Activated naive CD4-positive, alpha-beta T cell treated with anti-CD3 and anti-CD28 coated beads, Interleukin-2, amount 50 U/mL, for 24 hours (primary cell): Measurements from ENCODE around the gene CAP2.
A peak's percentile ranks its signal among the peaks of the same experiment; 100 is the strongest.

Experiments
- H3K27ac Mint-ChIP-seq: one replicate; pipeline ENCODE4 v1.8.0; 2021; ENCODE audit warnings: mild to moderate bottlenecking, mixed read lengths
- H3K27me3 Mint-ChIP-seq: one replicate; pipeline ENCODE4 v1.8.0; 2021; ENCODE audit warnings: mixed read lengths
- H3K36me3 Mint-ChIP-seq: one replicate; pipeline ENCODE4 v1.8.0; 2021; ENCODE audit warnings: mixed read lengths
- H3K4me1 Mint-ChIP-seq: one replicate; pipeline ENCODE4 v1.8.0; 2021; ENCODE audit warnings: mixed read lengths
- H3K4me3 Mint-ChIP-seq: one replicate; pipeline ENCODE4 v1.8.0; 2021; ENCODE audit warnings: mild to moderate bottlenecking, mixed read lengths
- H3K9me3 Mint-ChIP-seq: one replicate; pipeline ENCODE4 v1.8.0; 2021; ENCODE audit warnings: mixed read lengths

The CAP2 gene, protein sequence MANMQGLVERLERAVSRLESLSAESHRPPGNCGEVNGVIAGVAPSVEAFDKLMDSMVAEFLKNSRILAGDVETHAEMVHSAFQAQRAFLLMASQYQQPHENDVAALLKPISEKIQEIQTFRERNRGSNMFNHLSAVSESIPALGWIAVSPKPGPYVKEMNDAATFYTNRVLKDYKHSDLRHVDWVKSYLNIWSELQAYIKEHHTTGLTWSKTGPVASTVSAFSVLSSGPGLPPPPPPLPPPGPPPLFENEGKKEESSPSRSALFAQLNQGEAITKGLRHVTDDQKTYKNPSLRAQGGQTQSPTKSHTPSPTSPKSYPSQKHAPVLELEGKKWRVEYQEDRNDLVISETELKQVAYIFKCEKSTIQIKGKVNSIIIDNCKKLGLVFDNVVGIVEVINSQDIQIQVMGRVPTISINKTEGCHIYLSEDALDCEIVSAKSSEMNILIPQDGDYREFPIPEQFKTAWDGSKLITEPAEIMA

DNA sequence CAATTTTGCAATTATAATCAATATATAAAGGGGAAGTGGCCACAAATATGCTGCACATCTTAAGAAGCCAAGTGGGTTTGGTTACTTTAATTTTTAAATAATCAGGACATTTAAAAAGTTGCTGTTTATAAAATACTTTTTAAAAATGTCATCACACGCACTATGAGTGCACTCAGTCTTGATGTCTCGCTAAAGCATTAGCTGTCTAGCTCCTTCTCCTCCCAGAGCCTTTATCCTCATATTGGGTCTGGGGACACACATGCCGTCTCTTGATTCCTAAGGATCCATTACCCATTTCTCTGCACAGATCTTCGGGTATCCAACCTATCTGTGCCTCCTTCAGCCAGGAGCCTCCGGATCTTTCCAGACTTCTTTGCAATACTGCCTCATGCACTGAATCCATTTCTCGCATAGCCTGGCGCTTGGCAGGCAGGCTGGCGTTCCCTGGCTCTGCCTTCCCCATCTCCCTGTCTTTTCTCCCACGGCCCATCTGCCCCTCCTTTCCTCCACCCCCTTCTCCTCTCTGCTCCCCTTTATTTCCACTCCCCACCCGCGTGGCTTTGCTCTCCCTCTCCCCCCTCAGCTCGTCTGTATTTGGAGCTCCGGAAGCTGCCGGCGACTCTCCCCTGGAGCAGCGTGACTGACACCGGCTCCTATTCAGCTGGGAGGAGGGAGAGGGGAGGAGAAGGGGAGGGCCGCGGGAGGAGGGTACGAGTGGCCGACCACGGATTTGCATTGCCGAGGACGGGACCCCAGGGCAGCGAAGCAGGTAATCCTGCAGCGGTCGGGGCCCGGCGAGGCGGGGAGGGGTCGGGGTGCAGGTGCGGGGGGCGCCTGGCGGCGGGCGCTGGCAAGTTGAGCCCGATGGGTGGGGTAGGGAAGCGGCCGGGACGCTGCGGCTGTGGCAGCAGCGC lies at the start of gene CAP2:
CAP2 (plus strand) TSS at position 618 of the 914 bp plus-strand sequence. CDS start 27,961 bp downstream, outside the sequence.
- Mint-ChIP-seq H3K36me3 (no peaks in the 10 kb centered on the region), H3K4me1 (peaks cover 4% of the 10 kb centered on the region), H3K4me3 (peak within 1 kb of the TSS; percentile 40), H3K27me3 (peaks cover 45% of the 10 kb centered on the region), H3K9me3 (no peaks in the 10 kb centered on the region), H3K27ac (no peak within 1 kb of the TSS)

DNA sequence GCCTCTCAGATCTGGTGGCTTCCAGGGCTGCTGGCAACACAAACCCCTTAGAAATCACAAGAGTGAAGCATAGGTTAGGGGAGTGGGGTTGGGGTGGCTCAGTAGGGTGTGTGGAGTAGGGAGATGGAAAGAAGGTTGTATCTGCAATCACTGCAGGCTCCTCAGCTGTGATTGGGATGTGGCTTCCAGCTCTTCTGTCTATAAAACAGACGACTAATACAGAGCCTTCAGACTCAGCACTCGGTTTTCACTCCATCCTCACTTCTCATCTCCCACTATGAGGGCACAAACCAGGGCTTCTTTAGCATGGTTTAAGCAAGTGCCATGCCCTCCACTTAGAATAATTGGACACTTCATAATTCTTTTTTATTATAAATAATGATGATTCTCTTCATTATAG lies 46.4 kb upstream of the CAP2 start:
- Mint-ChIP-seq H3K27ac (no peak overlapping the region), H3K4me3 (no peak overlapping the region), H3K27me3 (no peaks in the 10 kb centered on the region), H3K9me3 (no peaks in the 10 kb centered on the region), H3K4me1 (no peaks in the 10 kb centered on the region), H3K36me3 (no peaks in the 10 kb centered on the region)

DNA sequence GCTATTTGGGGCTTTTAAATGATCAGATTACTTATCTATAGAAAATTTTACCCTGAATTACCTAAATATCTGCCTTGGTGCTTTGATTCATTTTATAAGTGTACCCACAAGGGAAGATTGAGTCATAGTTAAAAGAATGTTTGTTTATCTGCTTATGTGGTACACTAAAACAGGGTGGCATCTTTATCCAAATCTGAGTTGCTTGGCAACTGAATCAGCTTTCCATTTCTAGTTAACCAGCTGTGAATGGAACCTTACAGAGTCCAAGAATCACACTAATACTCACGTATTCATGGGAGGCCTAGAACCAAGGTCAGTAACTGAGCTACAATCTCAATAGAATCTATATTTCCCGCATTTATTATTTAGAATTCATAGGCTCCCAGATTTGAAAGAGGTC lies 44.0 kb upstream of the CAP2 start:
- Mint-ChIP-seq H3K4me3 (no peak overlapping the region), H3K9me3 (no peaks in the 10 kb centered on the region), H3K4me1 (no peaks in the 10 kb centered on the region), H3K27ac (no peak overlapping the region), H3K36me3 (no peaks in the 10 kb centered on the region), H3K27me3 (no peaks in the 10 kb centered on the region)

DNA sequence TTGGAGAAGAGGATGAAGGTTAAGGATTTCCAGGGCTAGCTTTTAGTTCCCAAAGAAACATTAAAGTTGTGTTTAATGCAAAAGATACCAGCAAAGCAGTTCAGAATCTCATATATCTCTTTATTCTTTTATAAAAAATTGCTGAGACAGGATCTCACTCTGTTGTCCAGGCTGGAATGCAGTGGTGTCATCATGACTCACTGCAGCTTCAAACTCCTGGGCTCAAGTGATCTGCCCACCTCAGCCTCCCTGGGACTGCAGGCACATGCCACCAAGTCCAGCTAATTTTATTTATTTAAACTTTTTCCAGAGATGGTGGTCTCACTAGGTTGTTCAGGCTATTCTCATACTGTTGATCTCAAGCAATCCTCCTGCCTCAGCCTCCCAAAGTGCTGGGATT lies 41.1 kb upstream of the CAP2 start:
- H3K9me3 Mint-ChIP-seq = no peaks in the 10 kb centered on the region
- H3K27ac Mint-ChIP-seq = no peak overlapping the region
- H3K4me3 Mint-ChIP-seq = no peak overlapping the region
- no peaks in the 10 kb centered on the region for H3K36me3 Mint-ChIP-seq
- H3K27me3 Mint-ChIP-seq = no peaks in the 10 kb centered on the region
- H3K4me1 Mint-ChIP-seq = no peaks in the 10 kb centered on the region

DNA sequence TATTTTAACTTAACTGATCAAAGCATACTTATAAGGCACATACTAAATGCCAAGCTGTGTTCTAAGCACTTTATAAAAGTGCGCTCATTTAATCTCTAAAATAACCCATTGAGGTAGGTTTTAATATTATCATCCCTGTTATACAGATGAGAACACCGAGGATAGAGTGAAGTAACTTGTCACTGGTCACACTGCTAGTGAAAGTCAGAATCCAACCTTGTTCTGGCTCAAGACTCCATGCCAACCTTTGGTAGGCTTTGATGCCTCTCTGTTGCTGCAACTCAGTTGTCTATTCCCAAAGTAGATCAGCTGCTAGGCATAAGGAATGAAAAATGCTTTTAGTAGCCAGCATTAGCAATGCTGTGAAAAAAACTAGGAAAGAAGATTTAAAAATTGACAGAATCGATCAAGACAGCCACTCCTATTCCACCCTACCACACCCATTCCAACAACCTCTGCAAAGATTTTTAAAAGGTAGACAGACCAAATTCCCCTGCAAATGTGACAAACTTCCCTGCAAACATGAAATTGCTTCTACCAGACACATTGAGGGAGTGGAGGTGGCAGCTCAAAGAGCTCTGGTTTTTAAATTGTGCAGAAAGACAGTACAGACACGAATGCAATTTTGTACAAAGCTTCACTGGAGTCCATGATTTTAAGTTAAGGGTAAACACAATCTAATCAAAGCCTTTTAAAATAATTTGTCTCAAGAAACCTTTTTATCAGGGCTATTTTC lies 39.8 kb upstream of the CAP2 start:
- Mint-ChIP-seq H3K4me3 (no peak overlapping the region), H3K9me3 (no peaks in the 10 kb centered on the region), H3K27me3 (no peaks in the 10 kb centered on the region), H3K36me3 (no peaks in the 10 kb centered on the region), H3K27ac (no peak overlapping the region), H3K4me1 (no peaks in the 10 kb centered on the region)

DNA sequence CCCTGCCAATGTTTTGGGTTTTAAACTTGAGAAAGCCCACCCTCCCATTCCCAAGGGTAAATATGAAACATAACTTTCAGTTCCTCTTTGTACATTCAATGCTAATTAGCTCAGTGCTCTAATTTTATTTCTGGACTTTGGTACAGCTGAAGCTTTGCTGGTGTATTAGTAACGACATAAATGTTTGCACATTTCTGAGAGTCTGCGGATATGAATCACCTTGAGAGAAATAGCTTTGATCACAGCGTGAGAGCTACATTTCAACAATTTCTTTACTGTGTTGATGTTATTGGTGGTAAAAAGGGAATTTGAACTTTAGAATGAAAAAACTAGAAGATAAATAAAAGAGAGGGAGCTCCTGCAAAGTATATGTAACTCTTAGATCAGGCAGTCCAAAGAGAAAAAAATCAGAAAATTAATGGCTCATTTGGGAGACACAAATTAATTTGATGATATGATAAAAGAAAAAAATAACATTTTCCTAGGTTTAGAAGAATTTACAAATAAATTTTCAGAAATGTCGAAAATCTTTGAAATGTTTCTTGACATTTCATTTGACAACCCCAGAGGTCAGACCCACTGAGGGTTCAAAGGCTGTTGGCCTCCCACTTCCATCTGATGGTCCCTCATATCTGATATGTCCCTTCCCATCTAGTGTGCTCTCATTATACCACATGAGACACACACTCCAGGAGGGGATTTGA lies 38.5 kb upstream of the CAP2 start:
- H3K9me3 Mint-ChIP-seq = no peaks in the 10 kb centered on the region
- no peak overlapping the region for H3K4me3 Mint-ChIP-seq
- no peaks in the 10 kb centered on the region for H3K4me1 Mint-ChIP-seq
- H3K27me3 Mint-ChIP-seq = no peaks in the 10 kb centered on the region
- H3K36me3 Mint-ChIP-seq = no peaks in the 10 kb centered on the region
- H3K27ac Mint-ChIP-seq = no peak overlapping the region

DNA sequence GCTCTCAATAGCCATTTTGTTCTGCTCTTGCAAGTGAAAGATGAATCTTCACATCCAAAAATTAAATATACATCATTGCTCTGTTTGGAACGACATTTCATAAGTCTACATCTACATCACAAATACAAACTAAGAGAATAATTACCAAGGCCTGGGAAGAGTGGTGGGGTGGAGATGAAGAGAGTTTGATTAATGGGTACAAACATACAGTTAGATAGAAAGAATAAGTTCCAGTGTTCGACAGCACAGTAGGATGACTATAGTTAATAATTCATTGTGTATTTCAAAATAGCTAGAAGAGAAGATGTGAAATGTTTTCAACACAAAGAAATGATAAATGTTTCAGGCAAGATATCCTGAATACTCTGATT lies 38.0 kb upstream of the CAP2 start:
- no peaks in the 10 kb centered on the region for H3K9me3 Mint-ChIP-seq
- no peak overlapping the region for H3K4me3 Mint-ChIP-seq
- H3K27ac Mint-ChIP-seq = no peak overlapping the region
- no peaks in the 10 kb centered on the region for H3K4me1 Mint-ChIP-seq
- no peaks in the 10 kb centered on the region for H3K36me3 Mint-ChIP-seq
- no peaks in the 10 kb centered on the region for H3K27me3 Mint-ChIP-seq

DNA sequence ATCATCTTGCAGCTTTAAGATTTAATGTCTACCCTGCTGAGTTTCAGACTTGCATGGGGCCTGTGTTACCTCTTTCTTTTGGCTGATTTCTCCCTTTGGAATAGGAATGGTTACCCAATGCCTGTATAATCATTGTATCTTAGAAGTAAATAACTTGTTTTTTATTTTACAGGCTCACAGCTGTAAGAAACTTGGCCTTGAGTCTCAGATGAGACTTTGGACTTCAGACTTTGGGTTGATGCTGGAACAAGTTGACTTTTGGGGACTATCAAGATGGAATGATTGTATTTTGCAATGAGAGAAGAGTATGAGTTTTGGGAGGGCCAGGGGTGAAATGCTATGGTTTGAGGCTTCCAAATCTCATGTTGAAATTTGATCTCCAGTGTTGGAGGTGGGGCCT lies 34.9 kb upstream of the CAP2 start:
- Mint-ChIP-seq H3K9me3 (no peaks in the 10 kb centered on the region), H3K4me3 (no peak overlapping the region), H3K36me3 (no peaks in the 10 kb centered on the region), H3K27me3 (no peaks in the 10 kb centered on the region), H3K27ac (no peak overlapping the region), H3K4me1 (no peaks in the 10 kb centered on the region)

DNA sequence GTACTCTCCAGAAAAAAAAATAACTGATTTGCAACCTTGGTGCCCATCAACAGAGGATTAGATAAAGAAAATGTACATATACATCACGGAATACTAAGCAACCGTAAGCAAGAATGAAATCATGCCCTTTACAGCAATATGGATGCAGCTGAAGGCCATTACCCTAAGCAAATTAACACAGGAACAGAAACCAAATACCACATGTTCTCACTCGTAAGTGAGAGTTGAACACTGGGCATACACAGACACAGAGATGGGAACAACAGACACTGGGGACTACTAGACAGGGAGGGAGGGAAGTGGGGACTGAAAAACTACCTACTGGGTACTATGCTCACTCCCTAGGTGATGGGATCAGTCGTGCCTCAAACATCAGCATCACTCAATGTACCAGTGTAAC lies 32.8 kb upstream of the CAP2 start:
- H3K36me3 Mint-ChIP-seq = no peaks in the 10 kb centered on the region
- H3K27ac Mint-ChIP-seq = no peak overlapping the region
- H3K4me1 Mint-ChIP-seq = no peaks in the 10 kb centered on the region
- no peaks in the 10 kb centered on the region for H3K9me3 Mint-ChIP-seq
- H3K4me3 Mint-ChIP-seq = no peak overlapping the region
- H3K27me3 Mint-ChIP-seq = no peaks in the 10 kb centered on the region

DNA sequence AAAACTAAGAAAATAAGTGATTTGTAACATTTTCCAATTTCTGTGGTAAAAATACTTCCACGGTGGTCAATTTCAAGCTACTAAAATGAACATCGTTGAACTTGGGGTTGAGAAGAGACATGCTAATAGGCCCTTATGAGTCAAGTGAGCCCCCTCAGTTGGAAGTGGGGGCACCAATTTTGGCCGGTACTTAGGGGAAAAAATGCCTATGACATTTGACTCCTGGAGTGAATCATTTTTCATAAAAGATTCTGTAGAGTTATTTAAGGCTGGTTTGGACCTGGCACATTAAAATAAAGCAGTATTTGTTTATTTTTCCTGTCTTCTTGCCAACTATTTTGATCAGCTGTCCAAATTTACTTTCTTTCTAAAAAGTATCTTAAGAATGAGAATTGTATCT lies 32.4 kb upstream of the CAP2 start:
- Mint-ChIP-seq H3K27ac (no peak overlapping the region), H3K4me1 (no peaks in the 10 kb centered on the region), H3K27me3 (no peaks in the 10 kb centered on the region), H3K4me3 (no peak overlapping the region), H3K36me3 (no peaks in the 10 kb centered on the region), H3K9me3 (no peaks in the 10 kb centered on the region)

DNA sequence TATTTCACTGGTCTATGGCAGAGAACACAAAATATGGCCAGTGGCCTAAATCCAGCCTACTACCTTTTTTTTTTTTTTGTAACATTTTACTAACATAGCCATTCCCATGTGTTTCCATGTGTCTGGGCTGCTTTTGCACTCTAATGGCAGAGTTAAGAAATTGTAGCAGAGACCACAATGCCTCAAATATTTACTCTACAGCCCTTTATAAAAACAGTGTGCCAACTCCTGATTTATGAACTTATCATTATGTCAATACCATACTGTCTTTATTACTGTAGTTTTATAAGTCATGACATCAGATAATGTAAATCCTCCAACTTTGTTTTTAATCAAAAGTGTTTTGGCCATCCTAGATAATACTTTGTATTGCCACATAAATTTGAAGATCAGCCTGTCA lies 27.4 kb upstream of the CAP2 start:
- H3K4me3 Mint-ChIP-seq = no peak overlapping the region
- H3K27ac Mint-ChIP-seq = no peak overlapping the region
- no peaks in the 10 kb centered on the region for H3K4me1 Mint-ChIP-seq
- H3K9me3 Mint-ChIP-seq = peaks cover 11% of the 10 kb centered on the region
- no peaks in the 10 kb centered on the region for H3K36me3 Mint-ChIP-seq
- H3K27me3 Mint-ChIP-seq = peaks cover 2% of the 10 kb centered on the region

DNA sequence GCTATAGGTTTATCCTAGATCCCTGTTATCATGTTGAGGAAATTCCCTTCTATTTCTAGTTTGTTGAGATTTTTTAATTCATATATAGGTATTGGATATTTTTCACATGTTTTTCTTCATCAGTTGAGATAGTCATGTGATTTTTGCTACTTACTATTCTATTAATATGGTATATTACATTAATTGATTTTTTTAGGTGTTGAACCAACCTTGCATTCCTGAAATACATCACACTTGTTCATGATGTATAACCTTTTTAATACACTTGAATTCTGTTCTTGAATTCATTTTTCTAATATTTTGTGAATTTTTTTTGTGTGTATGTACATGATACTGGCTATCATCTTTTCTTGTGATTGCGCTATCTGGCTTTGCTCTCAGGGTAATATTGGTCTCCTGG lies 25.5 kb upstream of the CAP2 start:
- no peaks in the 10 kb centered on the region for H3K4me1 Mint-ChIP-seq
- H3K27me3 Mint-ChIP-seq = peaks cover 4% of the 10 kb centered on the region
- no peak overlapping the region for H3K27ac Mint-ChIP-seq
- H3K9me3 Mint-ChIP-seq = peaks cover 14% of the 10 kb centered on the region
- H3K4me3 Mint-ChIP-seq = no peak overlapping the region
- no peaks in the 10 kb centered on the region for H3K36me3 Mint-ChIP-seq

DNA sequence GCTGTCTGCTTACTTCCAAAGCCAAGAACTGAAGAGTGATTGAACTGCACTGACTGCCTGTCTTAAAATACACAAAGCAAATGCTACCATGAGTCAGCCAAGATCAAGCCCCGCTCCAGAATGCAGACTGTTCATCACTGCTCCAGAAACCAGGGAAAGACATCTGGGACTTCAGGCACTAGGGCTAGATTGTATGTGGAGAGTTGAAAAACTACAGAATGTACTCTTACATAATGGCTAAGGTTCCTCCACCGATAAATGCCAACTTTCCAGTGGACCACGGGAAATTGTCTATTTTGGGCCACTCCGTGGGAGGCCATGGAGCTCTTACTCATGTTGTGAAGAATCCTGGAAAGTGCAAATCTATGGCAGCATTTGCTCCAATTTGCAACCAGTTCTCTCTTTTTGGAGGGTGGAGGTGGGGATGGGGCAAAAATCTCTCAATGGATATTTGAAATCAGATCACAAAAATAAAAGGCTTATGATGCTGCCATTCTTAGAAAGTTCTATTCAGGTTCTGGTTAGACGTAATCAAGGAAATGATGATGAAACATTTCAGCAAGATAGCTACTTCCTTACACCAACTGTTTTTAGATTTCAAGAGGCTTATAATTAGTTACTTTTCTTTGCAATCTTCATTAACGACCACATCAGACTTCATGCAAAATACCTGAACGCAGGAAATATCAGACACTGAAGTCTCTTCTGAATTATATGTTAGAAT lies 11.8 kb upstream of the CAP2 start:
- Mint-ChIP-seq H3K36me3 (no peaks in the 10 kb centered on the region), H3K9me3 (no peaks in the 10 kb centered on the region), H3K4me1 (no peaks in the 10 kb centered on the region), H3K27me3 (peaks cover 3% of the 10 kb centered on the region), H3K27ac (no peak overlapping the region), H3K4me3 (no peak overlapping the region)

DNA sequence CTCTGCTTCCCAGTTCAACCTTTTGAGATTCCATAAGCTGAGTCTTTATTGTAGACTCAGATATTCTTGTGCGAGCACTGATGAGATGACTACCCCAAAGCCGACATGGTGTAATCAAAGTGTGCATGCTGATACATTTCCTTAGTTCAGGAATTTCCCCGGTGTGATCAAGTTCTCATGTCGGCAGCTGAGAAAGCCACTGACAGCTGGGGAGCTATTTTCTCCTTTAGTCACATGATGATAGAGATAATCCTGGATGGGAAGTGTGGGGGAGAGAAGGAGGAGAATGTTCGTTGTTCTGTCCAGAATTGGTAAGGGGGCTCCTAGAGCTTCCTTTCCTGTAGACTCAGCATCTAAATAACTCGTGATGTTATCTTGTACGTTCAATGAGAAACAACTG lies 7.7 kb upstream of the CAP2 start:
- peaks cover 13% of the 10 kb centered on the region for H3K27me3 Mint-ChIP-seq
- H3K36me3 Mint-ChIP-seq = no peaks in the 10 kb centered on the region
- no peak overlapping the region for H3K27ac Mint-ChIP-seq

DNA sequence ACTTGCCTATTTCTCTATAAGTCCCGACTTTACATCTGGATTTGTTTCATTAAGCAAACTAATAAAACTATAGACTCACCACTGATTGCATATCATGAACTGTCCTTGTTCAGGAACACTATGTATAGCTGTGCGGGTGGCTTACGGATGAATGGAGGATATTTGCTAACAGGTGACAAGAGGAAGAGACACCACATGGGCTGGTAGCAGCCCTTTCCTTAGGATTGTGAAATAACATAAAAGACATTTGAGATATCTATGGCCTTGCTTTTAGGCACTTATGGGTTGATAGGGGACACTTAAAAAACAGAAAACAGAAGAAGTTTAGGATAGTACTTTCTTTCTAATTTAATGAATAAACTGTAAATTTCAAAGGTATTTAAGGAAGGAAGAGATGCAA lies 5.0 kb upstream of the CAP2 start:
- Mint-ChIP-seq H3K36me3 (no peaks in the 10 kb centered on the region), H3K27ac (no peak overlapping the region), H3K9me3 (no peaks in the 10 kb centered on the region), H3K4me1 (no peaks in the 10 kb centered on the region), H3K27me3 (peaks cover 30% of the 10 kb centered on the region), H3K4me3 (no peak overlapping the region)

More for the DNA sequence above, 7.7 kb upstream of the CAP2 start:
- Mint-ChIP-seq H3K9me3 (no peaks in the 10 kb centered on the region), H3K4me3 (no peak overlapping the region), H3K4me1 (no peaks in the 10 kb centered on the region)
